ENCODE measurements around the gene MPHOSPH6.
"Not testable (repeated sequence)": the region's sequence is repeated elsewhere in the genome, so short reads cannot be mapped to it uniquely, and the experiment has no call there.

The MPHOSPH6 gene

DNA sequence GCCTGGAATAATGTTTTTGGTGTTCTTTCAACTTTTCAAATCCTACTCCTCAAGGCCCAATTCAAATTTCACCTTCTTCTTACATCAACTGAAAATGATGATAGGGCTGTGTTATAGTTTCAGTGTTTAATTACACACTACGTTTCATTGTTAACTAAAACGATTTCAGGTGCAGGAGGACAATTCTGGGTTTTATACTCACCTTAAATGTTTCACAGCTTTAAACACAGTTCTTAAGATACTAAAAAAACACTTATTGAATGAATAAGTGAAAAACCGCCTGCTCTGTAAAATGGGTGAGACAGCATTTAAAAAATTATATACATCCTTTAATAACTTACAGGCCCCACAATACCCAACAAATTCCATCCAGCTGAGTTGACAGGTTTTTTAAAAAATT, 6.2 kb upstream of the MPHOSPH6 start:
- FAIRE-seq (no peak), DNase-seq (ENCODE audit: low spot score) (no peak)

- FAIRE-seq: no peak
- DNase-seq (ENCODE audit: low spot score): no peak
Observed at GRCh38 chr16:82175627-82176026, 5.6 kb upstream of the MPHOSPH6 start.

GRCh38 chr16:82167670-82168069, 2.4 kb downstream of the MPHOSPH6 start:
- FAIRE-seq: no peak
- no peak for DNase-seq (ENCODE audit: low spot score)

DNA sequence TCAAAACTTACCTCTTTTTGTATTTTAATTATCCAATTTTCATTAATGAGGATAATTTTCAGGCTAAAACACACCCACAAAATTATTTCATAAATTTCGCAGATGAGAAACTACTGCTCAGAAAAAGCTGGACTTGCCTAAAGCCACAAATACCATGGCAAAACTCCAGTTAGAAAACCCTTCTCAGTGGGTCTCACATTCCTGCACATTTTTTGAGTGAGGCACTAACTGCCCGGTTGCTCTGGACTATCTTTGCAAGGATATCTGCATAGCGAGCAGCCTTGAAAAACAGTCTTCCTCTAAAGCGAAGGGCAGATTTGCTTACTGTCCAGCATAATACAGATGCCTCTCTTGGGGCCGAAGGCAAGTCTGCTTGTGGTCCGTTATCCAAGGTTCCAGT, 9.8 kb downstream of the MPHOSPH6 start:
- FAIRE-seq (no peak), DNase-seq (ENCODE audit: low spot score) (no peak)

- no peak for DNase-seq (ENCODE audit: low spot score)
Observed at GRCh38 chr16:82157836-82158235, 12.2 kb downstream of the MPHOSPH6 start.

GRCh38 chr16:82157534-82157812, 12.6 kb downstream of the MPHOSPH6 start:
- DNase-seq (ENCODE audit: low spot score): no peak
- FAIRE-seq: no peak

More at GRCh38 chr16:82157836-82158235, 12.2 kb downstream of the MPHOSPH6 start:
- no peak for FAIRE-seq

DNA sequence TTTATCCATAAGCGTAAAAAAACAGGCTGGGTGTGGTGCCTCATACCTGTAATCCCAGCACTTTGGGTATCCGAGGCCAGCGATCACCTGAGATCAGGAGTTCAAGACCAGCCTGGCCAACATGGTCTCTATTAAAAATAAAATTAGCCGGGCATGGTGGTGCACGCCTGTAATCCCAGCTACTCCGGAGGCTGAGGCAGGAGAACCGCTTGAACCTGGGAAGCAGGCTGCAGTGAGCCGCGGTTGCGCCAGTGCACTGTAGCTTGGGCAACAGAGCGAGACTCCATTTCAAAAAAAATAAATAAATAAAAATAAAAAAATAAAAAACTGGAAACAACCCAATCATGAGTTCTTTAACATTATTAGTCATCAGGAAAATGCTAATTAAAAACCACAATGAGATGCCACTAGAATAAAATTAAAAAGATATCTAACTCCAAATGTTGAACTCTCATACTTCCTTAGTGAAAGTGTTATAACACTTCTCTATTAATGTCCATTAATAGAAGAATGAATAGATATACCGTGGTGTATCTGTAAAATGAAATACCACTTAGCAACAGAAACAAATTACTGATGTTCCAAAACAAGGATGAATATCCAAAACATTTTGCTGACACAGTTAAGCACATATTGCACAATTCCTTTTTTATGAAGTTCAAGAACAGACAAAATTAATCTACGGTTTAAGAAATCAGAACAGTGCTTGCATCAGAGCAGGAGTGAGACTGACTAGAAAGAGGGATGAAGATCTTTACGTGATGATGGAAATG, 13.1 kb downstream of the MPHOSPH6 start:
- DNase-seq (ENCODE audit: low spot score) (no peak), FAIRE-seq (no peak)

- DNase-seq (ENCODE audit: low spot score): no peak
- no peak for FAIRE-seq
Observed at GRCh38 chr16:82152641-82153112, 17.3 kb downstream of the MPHOSPH6 start.

GRCh38 chr16:82152196-82152595, 17.8 kb downstream of the MPHOSPH6 start:
- DNase-seq (ENCODE audit: low spot score): no peak
- FAIRE-seq: no peak

- DNase-seq (ENCODE audit: low spot score): no peak
- no peak for FAIRE-seq
Observed at GRCh38 chr16:82150549-82150948, 19.5 kb downstream of the MPHOSPH6 start.

GRCh38 chr16:82149536-82149935, 20.5 kb downstream of the MPHOSPH6 start:
- no peak for FAIRE-seq
- DNase-seq (ENCODE audit: low spot score): no peak

DNA sequence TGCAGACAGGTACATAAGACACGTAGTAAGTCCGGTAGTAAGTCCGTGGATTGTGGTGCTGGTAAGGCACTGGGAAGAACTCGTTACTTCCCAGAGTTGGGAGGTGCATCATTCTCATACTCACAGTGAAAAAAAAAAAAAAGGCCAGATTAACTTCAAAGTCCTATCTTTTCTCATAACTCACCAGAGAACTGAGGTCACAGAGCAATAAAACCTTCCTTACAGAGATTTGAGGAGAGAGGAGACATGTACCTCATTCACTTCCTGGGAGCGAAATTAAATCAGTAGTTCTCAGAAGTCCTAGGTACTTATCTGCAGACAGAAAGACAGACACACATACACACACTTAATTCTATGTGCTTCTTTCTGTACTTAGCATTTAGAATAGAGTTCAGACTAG, 22.5 kb downstream of the MPHOSPH6 start:
- DNase-seq (ENCODE audit: low spot score) (no peak), FAIRE-seq (no peak)

DNA sequence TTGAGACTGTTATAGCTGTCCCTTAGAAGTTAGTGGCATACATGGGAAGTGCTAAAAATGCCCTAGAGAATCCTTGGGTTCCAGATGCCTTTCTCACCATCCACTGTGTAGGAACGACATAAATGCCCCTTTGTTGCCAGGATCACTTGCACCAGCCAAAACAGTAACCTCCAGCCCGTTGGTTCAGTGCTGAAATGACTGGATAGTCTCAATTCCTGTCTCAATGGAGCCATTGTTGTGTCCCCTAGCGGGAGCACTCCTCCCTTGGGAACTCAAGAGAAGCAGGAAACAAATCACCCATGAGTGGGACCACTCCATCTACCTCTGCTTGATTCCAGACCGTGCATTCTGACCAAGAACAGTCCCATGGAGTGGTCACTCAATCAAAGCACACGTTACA, 23.1 kb downstream of the MPHOSPH6 start:
- FAIRE-seq (no peak), DNase-seq (ENCODE audit: low spot score) (no peak)

DNA sequence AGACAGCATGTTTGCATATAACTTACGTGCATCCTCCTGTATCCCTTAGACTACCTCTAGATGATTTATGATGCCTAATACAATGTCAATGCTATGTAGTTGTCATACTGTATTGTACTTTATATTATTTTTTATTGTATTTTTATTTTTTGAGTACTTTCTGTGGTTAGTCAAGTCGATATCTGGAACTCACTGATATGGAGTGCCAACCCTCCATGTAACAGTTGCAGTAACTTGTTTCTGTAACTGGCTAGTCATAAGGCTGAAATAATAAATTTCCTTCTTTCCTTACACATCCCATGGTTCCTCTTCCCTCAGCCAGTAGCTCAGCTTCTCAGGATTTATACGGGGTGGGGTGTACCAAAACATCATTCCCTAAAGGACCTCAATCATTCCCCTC, 23.5 kb downstream of the MPHOSPH6 start:
- DNase-seq (ENCODE audit: low spot score) (no peak), FAIRE-seq (no peak)

DNA sequence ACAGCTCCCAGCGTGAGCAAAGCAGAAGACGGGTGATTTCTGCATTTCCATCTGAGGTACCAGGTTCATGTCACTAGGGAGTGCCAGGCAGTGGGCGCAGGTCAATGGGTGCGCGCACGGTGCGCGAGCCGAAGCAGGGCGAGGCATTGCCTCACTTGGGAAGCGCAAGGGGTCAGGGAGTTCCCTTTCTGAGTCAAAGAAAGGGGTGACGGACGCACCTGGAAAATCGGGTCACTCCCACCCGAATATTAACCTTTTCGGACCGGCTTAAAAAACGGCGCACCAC, 30.8 kb downstream of the MPHOSPH6 start:
- DNase-seq (ENCODE audit: low spot score); FAIRE-seq: not testable (repeated sequence)

DNA sequence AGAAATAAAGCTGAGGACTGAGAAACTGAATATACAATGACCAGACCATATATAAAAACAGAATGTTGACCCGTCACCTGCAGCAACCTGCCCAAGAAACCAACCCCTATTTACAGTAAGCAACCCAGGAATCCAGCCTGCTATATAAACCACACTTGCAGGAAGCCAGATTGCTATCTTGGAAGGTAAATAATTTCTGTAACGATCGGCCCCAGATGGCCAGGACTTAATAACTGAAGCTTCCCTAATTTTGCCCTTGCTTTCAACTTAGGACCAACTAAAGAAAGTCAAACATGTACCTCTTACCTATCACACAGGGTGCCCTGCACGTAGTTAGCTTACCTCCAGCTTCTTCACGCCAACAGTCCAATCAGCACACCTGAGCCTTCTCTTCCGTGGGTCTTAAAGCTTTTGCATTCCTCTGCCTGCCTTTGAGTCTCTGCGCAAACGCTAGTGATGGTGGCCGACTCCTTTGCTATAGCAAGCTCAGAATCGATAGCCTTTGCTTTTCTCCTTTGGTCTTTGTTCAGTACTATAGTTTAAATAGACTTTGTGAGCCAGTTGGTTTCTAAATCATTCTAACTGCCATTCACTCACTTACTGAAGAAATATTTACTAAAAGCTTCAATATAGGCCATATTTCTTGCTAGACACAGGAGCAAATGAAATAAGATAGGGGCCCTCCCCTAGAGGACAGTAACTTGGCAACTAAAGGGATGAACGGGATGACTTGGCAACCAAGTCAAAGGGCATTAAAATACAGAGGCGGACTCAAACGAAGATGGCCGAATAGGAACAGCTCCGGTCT, 31.3 kb downstream of the MPHOSPH6 start:
- FAIRE-seq (no peak), DNase-seq (ENCODE audit: low spot score) (no peak)

DNA sequence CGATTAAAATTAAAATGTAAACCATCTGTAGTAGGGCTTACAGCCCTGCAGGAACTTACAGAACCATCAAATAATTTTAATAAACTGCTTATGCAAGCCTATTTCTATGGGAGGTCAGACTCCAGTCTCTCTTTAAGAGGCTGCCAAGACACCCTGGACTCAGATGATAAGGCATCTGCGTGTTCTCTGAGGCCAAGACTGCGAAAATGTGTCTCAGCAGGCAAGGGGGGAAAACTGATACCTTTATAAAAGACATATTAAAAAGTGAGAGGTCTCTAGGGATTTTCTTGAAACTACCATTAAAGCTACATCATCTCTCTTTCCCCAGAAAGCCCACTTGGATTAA, 32.2 kb downstream of the MPHOSPH6 start:
- FAIRE-seq: no peak
- no peak for DNase-seq (ENCODE audit: low spot score)

DNA sequence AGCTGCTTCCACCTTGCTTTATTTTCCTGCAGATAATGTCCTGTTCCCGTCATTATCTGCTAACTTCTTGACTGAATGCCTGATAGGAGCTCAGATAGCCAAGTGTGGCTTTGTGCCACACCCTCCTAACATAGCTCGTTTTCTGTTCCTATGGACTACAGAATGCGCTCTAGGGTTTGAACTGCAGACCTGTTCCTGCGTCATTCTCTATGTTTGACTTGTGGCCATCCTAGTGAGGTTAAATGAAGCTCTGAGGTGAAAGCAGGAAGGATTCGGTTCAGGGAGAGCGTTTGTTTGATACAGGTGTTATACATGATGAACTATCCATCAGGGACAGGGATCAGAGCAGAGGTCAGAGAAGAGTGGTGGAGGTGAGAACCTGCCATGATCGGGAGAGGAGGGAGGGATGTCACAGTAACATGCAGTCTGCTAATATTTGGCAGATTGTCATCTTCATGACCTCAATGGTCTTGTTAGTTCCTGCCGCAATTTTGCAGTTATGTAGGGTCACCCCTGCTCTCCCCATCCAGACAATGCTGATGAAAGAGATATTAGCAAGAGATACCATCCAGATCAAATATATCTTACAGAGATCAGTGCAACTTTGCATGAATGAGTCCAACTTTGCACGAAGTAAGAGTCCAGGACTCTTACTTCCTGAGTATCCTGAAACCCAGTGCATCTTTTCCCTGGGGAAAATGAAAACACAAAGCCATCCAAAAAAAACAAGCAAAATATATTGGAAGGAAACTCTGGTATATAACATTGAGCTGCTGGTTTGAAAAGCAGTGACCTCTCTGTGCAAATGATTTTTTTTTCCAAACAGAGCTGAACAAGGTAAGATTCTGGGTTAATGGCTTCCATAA, 32.8 kb downstream of the MPHOSPH6 start:
- no peak for FAIRE-seq
- DNase-seq (ENCODE audit: low spot score): no peak

DNA sequence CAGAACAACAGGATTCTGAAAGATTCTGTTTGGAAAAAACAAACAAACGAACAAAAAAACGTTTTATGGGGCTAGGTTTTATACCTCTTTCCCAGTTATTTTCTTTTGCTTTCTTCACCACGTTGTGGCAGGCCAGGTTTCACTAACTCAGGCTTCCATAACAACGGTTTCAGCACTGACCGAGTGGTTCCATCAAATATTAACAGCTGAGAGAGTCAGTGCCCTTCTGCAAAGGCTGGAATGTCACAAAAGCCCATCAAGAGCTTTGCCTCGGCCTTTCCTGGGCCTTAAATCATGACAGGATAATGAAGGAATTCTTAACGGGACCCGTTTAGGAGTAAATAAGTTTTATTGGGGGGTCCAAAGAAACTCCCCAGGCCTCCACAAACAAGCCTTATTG, 34.2 kb downstream of the MPHOSPH6 start:
- FAIRE-seq: no peak

GRCh38 chr16:82134846-82135245, 35.2 kb downstream of the MPHOSPH6 start:
- DNase-seq (ENCODE audit: low spot score) (no peak), FAIRE-seq (no peak)

More for the DNA sequence above, 34.2 kb downstream of the MPHOSPH6 start:
- DNase-seq (ENCODE audit: low spot score): no peak

- no peak for FAIRE-seq
Observed at GRCh38 chr16:82133798-82134197, 36.2 kb downstream of the MPHOSPH6 start.

GRCh38 chr16:82129881-82130280, 40.1 kb downstream of the MPHOSPH6 start:
- FAIRE-seq: no peak
- no peak for DNase-seq (ENCODE audit: low spot score)

More at GRCh38 chr16:82133798-82134197, 36.2 kb downstream of the MPHOSPH6 start:
- DNase-seq (ENCODE audit: low spot score): no peak

All from RCC 7860 (cell line).